SK-N-SH (cell line): ENCODE measurements around the gene SLC25A21. TPM values are rescaled to one million over a fixed set of nuclear protein-coding genes. Genes with fewer than 3 reads are reported as not detected.

Source experiments
- CTCF ChIA-PET: fragments of 300-600, 350-600 bp; formaldehyde crosslinking; extraction: SDS; loops from one replicate; lab custom pipeline; 2021; lab: Yijun Ruan, JAX
- POLR2A ChIA-PET: fragments of 350-600 bp; sonication (Branson Sonifier 250); formaldehyde crosslinking; extraction: SDS; loops from one replicate; lab custom pipeline; 2020; ENCODE audit warnings: antibody characterized with exemption, inconsistent platforms; lab: Yijun Ruan, JAX
- DNase-seq: peaks from one replicate; pipeline ENCODE4 v3.0.0; 2012
- H2AFZ ChIP-seq: fragments of 200-600 bp; sonication (generic); 2 replicates; pipeline ENCODE4 v1.8.1; 2016; ENCODE audit warnings: antibody characterized with exemption, mild to moderate bottlenecking, low read depth
- H3F3A ChIP-seq: fragments of 200-600 bp; sonication (generic); replicated peaks from 2 replicates; pipeline ENCODE3; 2016; ENCODE audit warnings: antibody characterized with exemption, mild to moderate bottlenecking; ENCODE audit not compliant: insufficient read depth
- H3K27ac ChIP-seq, 2 experiments: fragments of 200-500 bp in 1 of 2; fragments of 200-600 bp in 1 of 2; sonication (Bioruptor generic) in 1 of 2; sonication (generic), shearing (Covaris generic) in 1 of 2; 2 replicates each; pipeline versions ENCODE4 v1.5.1 to v1.6.1; 2014 to 2016; ENCODE audit warnings: low read depth in 2 of 2, inconsistent platforms in 1 of 2, low read length in 1 of 2, mild to moderate bottlenecking in 1 of 2, mixed read lengths in 1 of 2
- H3K27me3 ChIP-seq: fragments of 200-600 bp; sonication (generic), shearing (Covaris generic); 2 replicates; pipeline ENCODE4 v1.6.1; 2016; ENCODE audit warnings: mixed run types; ENCODE audit not compliant: insufficient read depth
- H3K36me3 ChIP-seq, 2 experiments: fragments of 200-500 bp in 1 of 2; fragments of 200-600 bp in 1 of 2; sonication (Bioruptor generic) in 1 of 2; sonication (generic) in 1 of 2; replicated peaks in 1 of 2; 2 replicates each; pipeline versions ENCODE3 to v1.5.1; 2014 to 2016; ENCODE audit warnings: low read length in 1 of 2, mild to moderate bottlenecking in 1 of 2; ENCODE audit not compliant: insufficient read depth in 2 of 2, control insufficient read depth in 1 of 2
- H3K4me1 ChIP-seq, 2 experiments: fragments of 200-500 bp in 1 of 2; fragments of 200-600 bp in 1 of 2; sonication (Bioruptor generic) in 1 of 2; sonication (generic), shearing (Covaris generic) in 1 of 2; 2 replicates each; pipeline versions ENCODE4 v1.5.1 to v1.6.1; 2014 to 2016; ENCODE audit warnings: low read depth in 1 of 2, low read length in 1 of 2, mixed run types in 1 of 2; ENCODE audit not compliant: insufficient read depth in 2 of 2, control insufficient read depth in 1 of 2
- H3K4me2 ChIP-seq: fragments of 200-600 bp; sonication (generic), shearing (Covaris generic); 2 replicates; pipeline ENCODE4 v1.6.1; 2017; ENCODE audit warnings: mixed run types
- H3K4me3 ChIP-seq, 2 experiments: fragments of 200-500 bp in 1 of 2; fragments of 200-600 bp in 1 of 2; sonication (Bioruptor generic) in 1 of 2; sonication (generic), shearing (Covaris generic) in 1 of 2; 2 replicates each; pipeline versions ENCODE4 v1.5.1 to v1.8.1; 2014 to 2016; ENCODE audit warnings: low read depth in 2 of 2, inconsistent platforms in 1 of 2, low read length in 1 of 2, mild to moderate bottlenecking in 1 of 2, mixed read lengths in 1 of 2, moderate library complexity in 1 of 2
- H3K79me2 ChIP-seq: fragments of 200-600 bp; sonication (generic); 2 replicates; pipeline ENCODE4 v1.8.1; 2017; ENCODE audit warnings: mild to moderate bottlenecking; ENCODE audit not compliant: insufficient read depth
- H3K9ac ChIP-seq: fragments of 200-600 bp; sonication (generic); 2 replicates; pipeline ENCODE4 v1.6.1; 2017; ENCODE audit warnings: mixed run types
- H3K9me2 ChIP-seq: fragments of 200-600 bp; sonication (generic); 2 replicates; pipeline ENCODE4 v1.6.1; 2017; ENCODE audit warnings: mixed run types
- H3K9me3 ChIP-seq: fragments of 200-600 bp; sonication (generic); 2 replicates; pipeline ENCODE4 v1.6.1; 2017; ENCODE audit warnings: mixed run types, mild to moderate bottlenecking, moderate library complexity
- H4K20me1 ChIP-seq: fragments of 200-600 bp; sonication (generic); 2 replicates; pipeline ENCODE4 v1.6.1; 2017; ENCODE audit warnings: mild to moderate bottlenecking, mixed run types; ENCODE audit not compliant: insufficient read depth
- ELF1 ChIP-seq: IDR thresholded peaks from 2 replicates; pipeline ENCODE4 v1.4.0; 2012
- EP300 ChIP-seq, 2 experiments: IDR thresholded peaks; 2 replicates each; pipeline versions ENCODE4 v1.4.0 to v1.6.1; 2012; ENCODE audit warnings: borderline replicate concordance in 1 of 2, low read depth in 1 of 2, low read length in 1 of 2
- FOSL2 ChIP-seq: IDR thresholded peaks from 2 replicates; pipeline ENCODE4 v1.4.0; 2012; ENCODE audit warnings: low read depth, mild to moderate bottlenecking, moderate library complexity, borderline replicate concordance
- FOXM1 ChIP-seq: IDR thresholded peaks from 2 replicates; pipeline ENCODE4 v1.4.0; 2012; ENCODE audit warnings: low read depth, mild to moderate bottlenecking
- GABPA ChIP-seq: IDR thresholded peaks from 2 replicates; pipeline ENCODE4 v1.4.0; 2012; ENCODE audit warnings: low read depth, mild to moderate bottlenecking
- MEF2A ChIP-seq: IDR thresholded peaks from 2 replicates; pipeline ENCODE4 v1.4.0; 2012; ENCODE audit warnings: low read depth, borderline replicate concordance
- MXI1 ChIP-seq: IDR thresholded peaks from 2 replicates; pipeline ENCODE4 v1.6.1; 2012; ENCODE audit warnings: mild to moderate bottlenecking, low read depth, low read length, improper control_type of control experiment
- NRF1 ChIP-seq: IDR thresholded peaks from 2 replicates; pipeline ENCODE4 v1.6.1; 2012; ENCODE audit warnings: low read depth, mild to moderate bottlenecking, low read length
- PBX3 ChIP-seq: IDR thresholded peaks from 2 replicates; pipeline ENCODE4; 2012
- RXRA ChIP-seq: IDR thresholded peaks from 2 replicates; pipeline ENCODE4 v1.4.0; 2012; ENCODE audit warnings: low read depth, mild to moderate bottlenecking, borderline replicate concordance
- YY1 ChIP-seq: IDR thresholded peaks from 2 replicates; pipeline ENCODE4 v1.4.0; 2012; ENCODE audit warnings: low read depth, mild to moderate bottlenecking
- ZBTB33 ChIP-seq: IDR thresholded peaks from 2 replicates; pipeline ENCODE4 v1.4.0; 2012; ENCODE audit warnings: low read depth, borderline replicate concordance
- WGBS: methylation state at CpG from one replicate; pipeline ENCODE4 v1.1.6; 2017; ENCODE audit warnings: low lambda C conversion rate; 5-methylcytosine and 5-hydroxymethylcytosine counted together
- polyA plus RNA-seq, 3 experiments: library from polyadenylated mRNA; depleted of rRNA; stranded (reverse); fragments of >200 nt; gene quantifications; 2 replicates each; pipeline ENCODE4 v1.2.3, GENCODE V29; 2012

SLC25A21 gene
- polyA plus RNA-seq, 1 of the 3 experiments (the other 2 are of a cell fraction) = not detected

GRCh38 chr14:36661506-36662257 lies 510.7 kb downstream of the SLC25A21 start, which contains the start of gene PAX9:
Gene PAX9 (plus strand): TSS chr14:36661860. CDS start chr14:36662090, 230 bp downstream.
- POLR2A ChIA-PET = no interaction called here
- CTCF ChIA-PET = no interaction called here
- TF ChIP-seq ELF1 = no peak
- no peak for TF ChIP-seq EP300 (IDR thresholded peaks at IDR 0.05; ENCODE audit: borderline replicate concordance in 1 of 2, low read depth in 1 of 2, low read length in 1 of 2)
- no peak for TF ChIP-seq NRF1
- no peak for TF ChIP-seq MXI1
- TF ChIP-seq FOXM1 = no peak
- peak; percentile 96 for TF ChIP-seq PBX3
- TF ChIP-seq RXRA = no peak
- no peak for TF ChIP-seq GABPA
- Histone ChIP-seq H3K27me3 (peaks cover 87% of the 10 kb centered on the region), H3K9me3 (no peaks in the 10 kb centered on the region), H3K9me2 (no peaks in the 10 kb centered on the region), H4K20me1 (no peaks in the 10 kb centered on the region), H3K79me2 (no peaks in the 10 kb centered on the region), H3K36me3 (no peaks in the 10 kb centered on the region), H3F3A (no peaks in the 10 kb centered on the region), H3K4me3 (peak within 1 kb of the TSS in 1 of 2 experiments; percentile 30; a peak in 3 of 4 replicates), H2AFZ (no peak within 1 kb of the TSS), H3K9ac (no peak within 1 kb of the TSS), H3K4me2 (peak within 1 kb of the TSS; percentile 55), H3K27ac (no peak within 1 kb of the TSS), H3K4me1 (no peaks in the 10 kb centered on the region; a peak in 1 of 4 replicates)
- peak; percentile 78 for DNase-seq
- WGBS = 12% methylated on average over 42 of the region's 44 CpGs

GRCh38 chr14:36660736-36661505 lies 511.5 kb downstream of the SLC25A21 start:
- H3K9ac ChIP-seq = no peak overlapping the region
- no peaks in the 10 kb centered on the region for H3K9me3 ChIP-seq
- no peak overlapping the region for H2AFZ ChIP-seq
- no peaks in the 10 kb centered on the region for H3F3A ChIP-seq
- peak overlapping the region in 1 of 2 experiments; percentile 30; a peak in 1 of 4 replicates for H3K4me3 ChIP-seq
- H3K4me2 ChIP-seq = peak overlapping the region; percentile 55; the same call in 1 of the 2 replicates
- no peaks in the 10 kb centered on the region for H4K20me1 ChIP-seq
- H3K9me2 ChIP-seq = no peaks in the 10 kb centered on the region
- CTCF ChIA-PET = no interaction called here
- H3K4me1 ChIP-seq = no peaks in the 10 kb centered on the region; a peak in 1 of 4 replicates
- TF ChIP-seq YY1 (no peak), ELF1 (no peak), FOSL2 (no peak), ZBTB33 (no peak), RXRA (no peak), MEF2A (no peak)
- H3K27ac ChIP-seq = no peak overlapping the region
- WGBS = 20% methylated on average over 16 of the region's 35 CpGs
- peaks cover 89% of the 10 kb centered on the region for H3K27me3 ChIP-seq
- POLR2A ChIA-PET = no interaction called here
- no peak for DNase-seq
- H3K36me3 ChIP-seq = no peaks in the 10 kb centered on the region
- no peaks in the 10 kb centered on the region for H3K79me2 ChIP-seq
